ENCODE measurements around the gene PRKD2.

Gene PRKD2

GRCh38 chr19:46753420-46754155, 36.7 kb upstream of the PRKD2 start:
- H3K4me1 ChIP-seq (ENCODE audit: control insufficient read depth, insufficient read depth, low read length): no peaks in the 10 kb centered on the region
- H3K9ac ChIP-seq (ENCODE audit: low read depth, low read length): no peak overlapping the region
- peaks cover 6% of the 10 kb centered on the region for H3K36me3 ChIP-seq (ENCODE audit: control insufficient read depth, insufficient read depth, low read length)

GRCh38 chr19:46748325-46749109, 31.6 kb upstream of the PRKD2 start:
- peaks cover 6% of the 10 kb centered on the region for H3K36me3 ChIP-seq (ENCODE audit: control insufficient read depth, insufficient read depth, low read length)
- peaks cover 8% of the 10 kb centered on the region for H3K4me1 ChIP-seq (ENCODE audit: control insufficient read depth, insufficient read depth, low read length)
- no peak overlapping the region for H3K9ac ChIP-seq (ENCODE audit: low read depth, low read length)
- H3K9me3 ChIP-seq (ENCODE audit: control insufficient read depth, insufficient read depth, low read length): no peaks in the 10 kb centered on the region
- no peaks in the 10 kb centered on the region for H3K27me3 ChIP-seq (ENCODE audit: control insufficient read depth, insufficient read depth, low read length)
- no peak overlapping the region for H3K4me3 ChIP-seq (ENCODE audit: low read depth, low read length)

More at GRCh38 chr19:46753420-46754155, 36.7 kb upstream of the PRKD2 start:
- H3K4me3 ChIP-seq (ENCODE audit: low read depth, low read length): no peak overlapping the region
- H3K27me3 ChIP-seq (ENCODE audit: control insufficient read depth, insufficient read depth, low read length): no peaks in the 10 kb centered on the region
- H3K9me3 ChIP-seq (ENCODE audit: control insufficient read depth, insufficient read depth, low read length): no peaks in the 10 kb centered on the region

GRCh38 chr19:46746281-46747057, 29.6 kb upstream of the PRKD2 start, which contains the start of gene STRN4:
STRN4 (minus strand) TSS chr19:46746450; CDS start chr19:46746430, 20 bp downstream.
- no peaks in the 10 kb centered on the region for H3K27me3 ChIP-seq (ENCODE audit: control insufficient read depth, insufficient read depth, low read length)
- peaks cover 12% of the 10 kb centered on the region for H3K4me1 ChIP-seq (ENCODE audit: control insufficient read depth, insufficient read depth, low read length)
- H3K36me3 ChIP-seq (ENCODE audit: control insufficient read depth, insufficient read depth, low read length): peaks cover 13% of the 10 kb centered on the region
- peak within 1 kb of the TSS; percentile 95 for H3K9ac ChIP-seq (ENCODE audit: low read depth, low read length)
- peak within 1 kb of the TSS; percentile 96 for H3K4me3 ChIP-seq (ENCODE audit: low read depth, low read length)
- H3K9me3 ChIP-seq (ENCODE audit: control insufficient read depth, insufficient read depth, low read length): no peaks in the 10 kb centered on the region

GRCh38 chr19:46745521-46746280, 28.8 kb upstream of the PRKD2 start, which contains the start of gene FKRP:
FKRP (plus strand) TSS chr19:46746057; CDS start chr19:46755451, 9,394 bp downstream.
- Histone ChIP-seq H3K4me1 (ENCODE audit: control insufficient read depth, insufficient read depth, low read length) (peaks cover 12% of the 10 kb centered on the region), H3K36me3 (ENCODE audit: control insufficient read depth, insufficient read depth, low read length) (peaks cover 14% of the 10 kb centered on the region), H3K4me3 (ENCODE audit: low read depth, low read length) (peak within 1 kb of the TSS; percentile 96), H3K9me3 (ENCODE audit: control insufficient read depth, insufficient read depth, low read length) (no peaks in the 10 kb centered on the region), H3K9ac (ENCODE audit: low read depth, low read length) (peak within 1 kb of the TSS; percentile 95), H3K27me3 (ENCODE audit: control insufficient read depth, insufficient read depth, low read length) (no peaks in the 10 kb centered on the region)

GRCh38 chr19:46745030-46745429, 28.1 kb upstream of the PRKD2 start:
- H3K4me1 ChIP-seq (ENCODE audit: control insufficient read depth, insufficient read depth, low read length): peaks cover 15% of the 10 kb centered on the region
- peak overlapping the region; percentile 96 for H3K4me3 ChIP-seq (ENCODE audit: low read depth, low read length)
- H3K36me3 ChIP-seq (ENCODE audit: control insufficient read depth, insufficient read depth, low read length): peaks cover 19% of the 10 kb centered on the region
- peak overlapping the region; percentile 95 for H3K9ac ChIP-seq (ENCODE audit: low read depth, low read length)
- no peaks in the 10 kb centered on the region for H3K9me3 ChIP-seq (ENCODE audit: control insufficient read depth, insufficient read depth, low read length)
- H3K27me3 ChIP-seq (ENCODE audit: control insufficient read depth, insufficient read depth, low read length): no peaks in the 10 kb centered on the region

GRCh38 chr19:46744005-46744691, 27.2 kb upstream of the PRKD2 start:
- Histone ChIP-seq H3K4me3 (ENCODE audit: low read depth, low read length) (no peak overlapping the region), H3K9ac (ENCODE audit: low read depth, low read length) (no peak overlapping the region), H3K27me3 (ENCODE audit: control insufficient read depth, insufficient read depth, low read length) (no peaks in the 10 kb centered on the region), H3K36me3 (ENCODE audit: control insufficient read depth, insufficient read depth, low read length) (peaks cover 15% of the 10 kb centered on the region), H3K4me1 (ENCODE audit: control insufficient read depth, insufficient read depth, low read length) (peaks cover 15% of the 10 kb centered on the region), H3K9me3 (ENCODE audit: control insufficient read depth, insufficient read depth, low read length) (no peaks in the 10 kb centered on the region)

GRCh38 chr19:46742926-46743480, 26.1 kb upstream of the PRKD2 start:
- Histone ChIP-seq H3K9me3 (ENCODE audit: control insufficient read depth, insufficient read depth, low read length) (no peaks in the 10 kb centered on the region), H3K4me1 (ENCODE audit: control insufficient read depth, insufficient read depth, low read length) (peaks cover 15% of the 10 kb centered on the region), H3K36me3 (ENCODE audit: control insufficient read depth, insufficient read depth, low read length) (peaks cover 19% of the 10 kb centered on the region), H3K27me3 (ENCODE audit: control insufficient read depth, insufficient read depth, low read length) (no peaks in the 10 kb centered on the region), H3K4me3 (ENCODE audit: low read depth, low read length) (no peak overlapping the region), H3K9ac (ENCODE audit: low read depth, low read length) (no peak overlapping the region)

GRCh38 chr19:46741447-46741846, 24.5 kb upstream of the PRKD2 start:
- H3K9me3 ChIP-seq (ENCODE audit: control insufficient read depth, insufficient read depth, low read length): no peaks in the 10 kb centered on the region
- no peak overlapping the region for H3K9ac ChIP-seq (ENCODE audit: low read depth, low read length)
- no peaks in the 10 kb centered on the region for H3K27me3 ChIP-seq (ENCODE audit: control insufficient read depth, insufficient read depth, low read length)
- H3K36me3 ChIP-seq (ENCODE audit: control insufficient read depth, insufficient read depth, low read length): peaks cover 35% of the 10 kb centered on the region
- peaks cover 10% of the 10 kb centered on the region for H3K4me1 ChIP-seq (ENCODE audit: control insufficient read depth, insufficient read depth, low read length)
- H3K4me3 ChIP-seq (ENCODE audit: low read depth, low read length): no peak overlapping the region

GRCh38 chr19:46739290-46739771, 22.4 kb upstream of the PRKD2 start:
- Histone ChIP-seq H3K9me3 (ENCODE audit: control insufficient read depth, insufficient read depth, low read length) (no peaks in the 10 kb centered on the region), H3K36me3 (ENCODE audit: control insufficient read depth, insufficient read depth, low read length) (peaks cover 41% of the 10 kb centered on the region), H3K4me1 (ENCODE audit: control insufficient read depth, insufficient read depth, low read length) (peaks cover 7% of the 10 kb centered on the region), H3K4me3 (ENCODE audit: low read depth, low read length) (no peak overlapping the region), H3K27me3 (ENCODE audit: control insufficient read depth, insufficient read depth, low read length) (no peaks in the 10 kb centered on the region), H3K9ac (ENCODE audit: low read depth, low read length) (no peak overlapping the region)

GRCh38 chr19:46737761-46738171, 20.9 kb upstream of the PRKD2 start:
- Histone ChIP-seq H3K27me3 (ENCODE audit: control insufficient read depth, insufficient read depth, low read length) (no peaks in the 10 kb centered on the region), H3K4me3 (ENCODE audit: low read depth, low read length) (no peak overlapping the region), H3K9ac (ENCODE audit: low read depth, low read length) (no peak overlapping the region), H3K4me1 (ENCODE audit: control insufficient read depth, insufficient read depth, low read length) (peaks cover 4% of the 10 kb centered on the region), H3K36me3 (ENCODE audit: control insufficient read depth, insufficient read depth, low read length) (peaks cover 54% of the 10 kb centered on the region), H3K9me3 (ENCODE audit: control insufficient read depth, insufficient read depth, low read length) (no peaks in the 10 kb centered on the region)

Measured in iPS-15b (cell line).